H1 (cell line): ENCODE measurements around the gene GTF2F2. TPM values are rescaled to one million over a fixed set of nuclear protein-coding genes. Genes with fewer than 3 reads are reported as not detected.

ENCODE experiments used
- CHD7 ChIP-seq: fragments of 300-600 bp; sonication (generic); IDR thresholded peaks from 2 replicates; pipeline ENCODE4 v1.7.1; 2012; ENCODE audit warnings: low read length, moderate library complexity, mild to moderate bottlenecking, inconsistent platforms; ENCODE audit not compliant: insufficient replicate concordance
- GTF2F1 ChIP-seq: IDR thresholded peaks from 2 replicates; pipeline ENCODE4 v1.6.1; 2012; ENCODE audit warnings: low read depth, low read length, improper control_type of control experiment, borderline replicate concordance
- MAFK ChIP-seq: IDR thresholded peaks from 2 replicates; pipeline ENCODE4 v1.6.1; 2012; ENCODE audit warnings: low read depth, mild to moderate bottlenecking, improper control_type of control experiment, low read length
- MAX ChIP-seq: IDR thresholded peaks from 2 replicates; pipeline ENCODE4 v1.6.1; 2012; ENCODE audit warnings: inconsistent platforms
- SIRT6 ChIP-seq: IDR thresholded peaks from one replicate; pipeline ENCODE4 v1.7.1; 2012; ENCODE audit warnings: low read length, inconsistent platforms
- TAF1 ChIP-seq: IDR thresholded peaks from 2 replicates; pipeline ENCODE4 v1.6.1; 2011; ENCODE audit warnings: mild to moderate bottlenecking, low read depth, low read length
- TBP ChIP-seq: IDR thresholded peaks from 2 replicates; pipeline ENCODE4 v1.6.1; 2011; ENCODE audit warnings: low read depth, low read length, improper control_type of control experiment
- polyA plus RNA-seq, 7 experiments: library from polyadenylated mRNA; depleted of rRNA in 3 of 7; stranded (reverse) in 5 of 7; unstranded in 2 of 7; fragments of >200 nt in 5 of 7; fragments of 200-250 nt in 2 of 7; gene quantifications; 1 replicate in 5 of 7; 2 replicates in 1 of 7; 4 replicates in 1 of 7; pipeline versions ENCODE4 v1.2.1 to v1.2.3, GENCODE V29; 2011 to 2013; ENCODE audit warnings: missing spikeins in 2 of 7, mixed read lengths in 2 of 7
- total RNA-seq: library from RNA; stranded (reverse); fragmentation: NEBNext Ultra II Directional; extraction: Animal tissue kit (Norgen Biotek cat#: 25700); gene quantifications from 2 replicates; pipeline ENCODE4 v1.2.1, GENCODE V29; 2021

GTF2F2 gene
- total and polyA plus RNA-seq, 2 of the 8 experiments (the other 6 are each of a cell fraction or from before 2014, with no cell fraction given): 10.8 to 31.1 TPM

DNA sequence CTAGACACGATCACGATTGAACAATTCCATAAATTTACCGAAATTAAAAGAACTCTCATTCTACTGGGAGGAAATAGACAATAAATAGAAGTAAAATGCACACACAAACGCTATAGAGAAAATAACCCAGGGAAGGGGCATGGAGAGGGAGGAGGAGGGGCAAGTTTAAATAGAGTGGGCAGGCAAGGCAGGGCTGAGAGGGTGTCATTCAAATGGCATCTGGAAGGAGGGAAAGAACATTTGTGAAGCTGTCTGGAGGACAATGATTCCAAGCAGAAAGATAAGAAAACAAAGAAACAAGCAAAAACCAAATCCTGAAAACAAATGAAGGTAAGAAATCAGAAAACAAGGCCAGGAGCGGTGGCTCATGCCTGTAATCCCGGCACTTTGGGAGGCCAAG lies 45.6 kb upstream of the GTF2F2 start (continued):
- TF ChIP-seq CHD7: no peak
- TF ChIP-seq MAX: no peak
- no peak for TF ChIP-seq MAFK
- TF ChIP-seq SIRT6: no peak
- no peak for TF ChIP-seq TAF1
- no peak for TF ChIP-seq GTF2F1
- TF ChIP-seq TBP: no peak
